OCI-LY1 (cell line): Measurements from ENCODE around the gene SLC5A1.
"Not testable (repeated sequence)": the region's sequence is repeated elsewhere in the genome, so short reads cannot be mapped to it uniquely, and the experiment has no call there.

ENCODE experiments used
- H2AFZ ChIP-seq: fragments of 200-600 bp; sonication (generic), shearing (Covaris generic); 2 replicates; pipeline ENCODE4 v1.6.0; 2014; ENCODE audit warnings: antibody characterized with exemption, mild to moderate bottlenecking, low read length
- H3F3A ChIP-seq: fragments of 200-600 bp; sonication (generic), shearing (Covaris generic); 2 replicates; pipeline ENCODE4 v1.6.0; 2014; ENCODE audit warnings: mild to moderate bottlenecking, antibody characterized with exemption, low read length, moderate library complexity; ENCODE audit not compliant: insufficient read depth
- H3K27ac ChIP-seq: fragments of 200-600 bp; sonication (generic); 2 replicates; pipeline ENCODE4 v1.5.1; 2014; ENCODE audit warnings: low read length, mixed run types, mild to moderate bottlenecking, low read depth; ENCODE audit not compliant: poor library complexity, severe bottlenecking
- H3K27me3 ChIP-seq: fragments of 200-600 bp; sonication (generic); 2 replicates; pipeline ENCODE4 v1.6.0; 2014; ENCODE audit warnings: antibody characterized with exemption, mild to moderate bottlenecking, low read length, moderate library complexity; ENCODE audit not compliant: insufficient read depth
- H3K36me3 ChIP-seq: fragments of 200-600 bp; sonication (generic); 2 replicates; pipeline ENCODE4 v1.6.1; 2014; ENCODE audit warnings: mild to moderate bottlenecking, antibody characterized with exemption, low read length, moderate library complexity, mixed read lengths; ENCODE audit not compliant: insufficient read depth
- H3K4me1 ChIP-seq: fragments of 200-600 bp; sonication (generic); 2 replicates; pipeline ENCODE4 v1.5.1; 2014; ENCODE audit warnings: mild to moderate bottlenecking, low read length, moderate library complexity; ENCODE audit not compliant: insufficient read depth, severe bottlenecking
- H3K4me2 ChIP-seq: fragments of 200-600 bp; sonication (generic), shearing (Covaris generic); 2 replicates; pipeline ENCODE4 v1.6.1; 2014; ENCODE audit warnings: low read length
- H3K4me3 ChIP-seq: fragments of 200-600 bp; sonication (generic); 2 replicates; pipeline ENCODE4 v1.5.1; 2014; ENCODE audit warnings: low read length, low read depth, mild to moderate bottlenecking, mixed read lengths; ENCODE audit not compliant: poor library complexity, severe bottlenecking
- H3K79me2 ChIP-seq: fragments of 200-600 bp; shearing (Covaris generic); 2 replicates; pipeline ENCODE4 v1.6.1; 2016; ENCODE audit warnings: mixed run types, low read length, mixed read lengths; ENCODE audit not compliant: insufficient read depth
- H3K9ac ChIP-seq: fragments of 200-600 bp; sonication (generic), shearing (Covaris generic); 2 replicates; pipeline ENCODE4 v1.6.1; 2014; ENCODE audit warnings: mild to moderate bottlenecking, low read length, mixed read lengths
- H3K9me2 ChIP-seq: fragments of 200-600 bp; sonication (generic), shearing (Covaris generic); 2 replicates; pipeline ENCODE4 v1.6.1; 2014; ENCODE audit warnings: low read depth, mild to moderate bottlenecking, low read length, mixed read lengths
- H3K9me3 ChIP-seq: fragments of 200-600 bp; shearing (Covaris generic); 2 replicates; pipeline ENCODE4 v1.6.1; 2014; ENCODE audit warnings: low read length, mixed read lengths
- H4K20me1 ChIP-seq: fragments of 200-600 bp; sonication (generic), shearing (Covaris generic); 2 replicates; pipeline ENCODE4 v1.6.0; 2016; ENCODE audit warnings: mild to moderate bottlenecking, low read length; ENCODE audit not compliant: insufficient read depth
- CTCF ChIP-seq: fragments of 200-600 bp; sonication (generic), shearing (Covaris generic); IDR thresholded peaks from 2 replicates; pipeline ENCODE4 v1.5.1; 2017; ENCODE audit warnings: mild to moderate bottlenecking, antibody characterized with exemption, low read length, moderate library complexity, mixed read lengths
- EZH2 ChIP-seq: fragments of 200-600 bp; sonication (generic), shearing (Covaris generic); IDR thresholded peaks from 2 replicates; pipeline ENCODE4 v1.8.0; 2017; ENCODE audit warnings: borderline replicate concordance, mixed run types, mild to moderate bottlenecking, antibody characterized with exemption, low read length, moderate library complexity, mixed read lengths

SLC5A1 gene

GRCh38 chr22:32130464-32130863 lies 87.4 kb downstream of the SLC5A1 start:
- TF ChIP-seq EZH2 (no peak), CTCF (no peak)
- no peaks in the 10 kb centered on the region for H3K4me1 ChIP-seq
- H3K4me2 ChIP-seq, result no peak overlapping the region
- no peak overlapping the region for H3K4me3 ChIP-seq
- no peaks in the 10 kb centered on the region for H3K27me3 ChIP-seq
- no peaks in the 10 kb centered on the region for H3K79me2 ChIP-seq
- no peaks in the 10 kb centered on the region for H3K36me3 ChIP-seq
- H3K9ac ChIP-seq, result no peak overlapping the region
- no peaks in the 10 kb centered on the region for H3F3A ChIP-seq
- H4K20me1 ChIP-seq, result no peaks in the 10 kb centered on the region
- H3K9me2 ChIP-seq, result no peaks in the 10 kb centered on the region
- H2AFZ ChIP-seq, result no peak overlapping the region
- H3K9me3 ChIP-seq, result no peaks in the 10 kb centered on the region
- no peak overlapping the region for H3K27ac ChIP-seq

- H4K20me1 ChIP-seq, result no peaks in the 10 kb centered on the region
- H3K27me3 ChIP-seq, result no peaks in the 10 kb centered on the region
- H3K9me3 ChIP-seq, result no peaks in the 10 kb centered on the region
- H3K4me3 ChIP-seq, result no peak overlapping the region
- no peaks in the 10 kb centered on the region for H3K79me2 ChIP-seq
- no peaks in the 10 kb centered on the region for H3K4me1 ChIP-seq
- no peak overlapping the region for H2AFZ ChIP-seq
- H3K36me3 ChIP-seq, result no peaks in the 10 kb centered on the region
- H3K9me2 ChIP-seq, result no peaks in the 10 kb centered on the region
- TF ChIP-seq EZH2, result no peak
- TF ChIP-seq CTCF, result no peak
- H3K27ac ChIP-seq, result no peak overlapping the region
- H3F3A ChIP-seq, result no peaks in the 10 kb centered on the region
- no peak overlapping the region for H3K9ac ChIP-seq
- H3K4me2 ChIP-seq, result no peak overlapping the region
These were observed 89.1 kb downstream of the SLC5A1 start for GRCh38 chr22:32132126-32132525.

- no peaks in the 10 kb centered on the region for H4K20me1 ChIP-seq
- H3F3A ChIP-seq, result no peaks in the 10 kb centered on the region
- H2AFZ ChIP-seq, result no peak overlapping the region
- no peaks in the 10 kb centered on the region for H3K27me3 ChIP-seq
- H3K4me1 ChIP-seq, result no peaks in the 10 kb centered on the region
- H3K79me2 ChIP-seq, result no peaks in the 10 kb centered on the region
- no peaks in the 10 kb centered on the region for H3K9me2 ChIP-seq
- H3K36me3 ChIP-seq, result no peaks in the 10 kb centered on the region
- no peaks in the 10 kb centered on the region for H3K9me3 ChIP-seq
- no peak for TF ChIP-seq EZH2
- H3K27ac ChIP-seq, result no peak overlapping the region
- no peak overlapping the region for H3K4me3 ChIP-seq
- H3K9ac ChIP-seq, result no peak overlapping the region
- no peak overlapping the region for H3K4me2 ChIP-seq
These were observed 89.7 kb downstream of the SLC5A1 start for GRCh38 chr22:32132783-32133182.

- not testable (repeated sequence) for H3K9ac ChIP-seq, H3K4me1 ChIP-seq, H4K20me1 ChIP-seq, H2AFZ ChIP-seq, H3K9me2 ChIP-seq, H3K27me3 ChIP-seq, H3K9me3 ChIP-seq, H3K4me2 ChIP-seq, H3F3A ChIP-seq, H3K27ac ChIP-seq, H3K79me2 ChIP-seq, H3K36me3 ChIP-seq, H3K4me3 ChIP-seq
These were observed 91.7 kb downstream of the SLC5A1 start for GRCh38 chr22:32134796-32135195.

GRCh38 chr22:32135958-32136357 lies 92.9 kb downstream of the SLC5A1 start:
- H4K20me1 ChIP-seq, H3K4me1 ChIP-seq, H3K27ac ChIP-seq, H3K9ac ChIP-seq, H3K27me3 ChIP-seq, H3K79me2 ChIP-seq, H3K9me3 ChIP-seq, H3K9me2 ChIP-seq, H3K4me3 ChIP-seq, H3K36me3 ChIP-seq, H2AFZ ChIP-seq, H3F3A ChIP-seq, H3K4me2 ChIP-seq: not testable (repeated sequence)

- H3K27ac ChIP-seq, H3K4me1 ChIP-seq, H3F3A ChIP-seq, H3K9me3 ChIP-seq, H3K27me3 ChIP-seq, H3K4me3 ChIP-seq, H3K79me2 ChIP-seq, H3K4me2 ChIP-seq, H2AFZ ChIP-seq, H3K9ac ChIP-seq, H4K20me1 ChIP-seq, H3K9me2 ChIP-seq, H3K36me3 ChIP-seq: not testable (repeated sequence)
These were observed 93.8 kb downstream of the SLC5A1 start for GRCh38 chr22:32136881-32137280.
